Astrocyte (in vitro differentiated cells and primary cell): Measurements from ENCODE around the gene GSG1L.

Source experiments
- EZH2 ChIP-seq: IDR thresholded peaks from 2 replicates; pipeline ENCODE4 v1.6.1; 2012; ENCODE audit warnings: mild to moderate bottlenecking, low read length, inconsistent platforms; ENCODE audit not compliant: insufficient read depth
- TF ChIP-seq, protein P1 (sequence below): IDR thresholded peaks from 2 replicates; pipeline ENCODE4 v1.5.1; 2011; ENCODE audit warnings: low read depth, mild to moderate bottlenecking, inconsistent platforms, low read length, moderate library complexity; ENCODE audit not compliant: insufficient read depth

DNA sequence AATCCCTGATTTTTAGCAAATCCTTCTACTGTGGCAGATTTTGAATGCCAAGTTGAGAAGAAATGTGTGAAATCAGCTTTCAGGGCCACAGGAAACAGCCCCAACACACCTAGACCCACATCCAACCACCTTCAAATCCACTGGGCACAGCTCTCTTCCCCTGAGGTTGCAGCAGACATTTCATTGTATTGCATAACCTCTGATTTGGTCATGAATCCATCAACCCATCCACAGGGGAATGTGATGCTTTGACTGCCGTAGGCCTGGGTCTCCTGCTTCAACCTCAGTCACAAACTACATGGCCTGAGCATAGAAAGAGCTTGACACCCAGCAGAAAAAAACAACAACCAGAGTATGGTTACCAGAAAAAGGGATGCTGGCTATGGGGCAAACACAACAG, 145.6 kb downstream of the GSG1L start:
- TF ChIP-seq, protein P1, sequence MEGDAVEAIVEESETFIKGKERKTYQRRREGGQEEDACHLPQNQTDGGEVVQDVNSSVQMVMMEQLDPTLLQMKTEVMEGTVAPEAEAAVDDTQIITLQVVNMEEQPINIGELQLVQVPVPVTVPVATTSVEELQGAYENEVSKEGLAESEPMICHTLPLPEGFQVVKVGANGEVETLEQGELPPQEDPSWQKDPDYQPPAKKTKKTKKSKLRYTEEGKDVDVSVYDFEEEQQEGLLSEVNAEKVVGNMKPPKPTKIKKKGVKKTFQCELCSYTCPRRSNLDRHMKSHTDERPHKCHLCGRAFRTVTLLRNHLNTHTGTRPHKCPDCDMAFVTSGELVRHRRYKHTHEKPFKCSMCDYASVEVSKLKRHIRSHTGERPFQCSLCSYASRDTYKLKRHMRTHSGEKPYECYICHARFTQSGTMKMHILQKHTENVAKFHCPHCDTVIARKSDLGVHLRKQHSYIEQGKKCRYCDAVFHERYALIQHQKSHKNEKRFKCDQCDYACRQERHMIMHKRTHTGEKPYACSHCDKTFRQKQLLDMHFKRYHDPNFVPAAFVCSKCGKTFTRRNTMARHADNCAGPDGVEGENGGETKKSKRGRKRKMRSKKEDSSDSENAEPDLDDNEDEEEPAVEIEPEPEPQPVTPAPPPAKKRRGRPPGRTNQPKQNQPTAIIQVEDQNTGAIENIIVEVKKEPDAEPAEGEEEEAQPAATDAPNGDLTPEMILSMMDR = no peak
- TF ChIP-seq EZH2 = no peak
